SJSA1 (cell line): Measurements from ENCODE around the gene GAA. TPM values are rescaled to one million over a fixed set of nuclear protein-coding genes. Genes with fewer than 3 reads are reported as not detected.

ENCODE experiments used
- DNase-seq, 2 experiments: peaks; one replicate each; pipeline ENCODE4 v3.0.0-alpha.2; 2015 to 2020; ENCODE audit warnings: low spot score in 2 of 2, low read depth in 1 of 2
- H3K27ac ChIP-seq: fragments of 250-450 bp; sonication (Bioruptor Pico); 2 replicates; pipeline ENCODE4 v1.5.1; 2020; ENCODE audit warnings: mild to moderate bottlenecking, moderate library complexity
- H3K27me3 ChIP-seq: fragments of 250-450 bp; sonication (Bioruptor Pico); replicated peaks from 2 replicates; pipeline ENCODE4 v1.5.1; 2020; ENCODE audit warnings: mild to moderate bottlenecking, moderate library complexity
- H3K36me3 ChIP-seq: fragments of 250-450 bp; sonication (Bioruptor Pico); 2 replicates; pipeline ENCODE4 v1.5.1; 2020; ENCODE audit warnings: mild to moderate bottlenecking
- H3K4me1 ChIP-seq: fragments of 250-450 bp; sonication (Bioruptor Pico); replicated peaks from 2 replicates; pipeline ENCODE4 v1.6.1; 2021; ENCODE audit warnings: mild to moderate bottlenecking
- H3K4me3 ChIP-seq: fragments of 250-450 bp; sonication (Bioruptor Pico); 2 replicates; pipeline ENCODE4 v1.5.1; 2020; ENCODE audit warnings: mild to moderate bottlenecking
- H3K9me3 ChIP-seq: fragments of 250-450 bp; sonication (Bioruptor Pico); replicated peaks from 2 replicates; pipeline ENCODE4 v1.5.1; 2020; ENCODE audit warnings: mild to moderate bottlenecking
- total RNA-seq: library from RNA; depleted of rRNA; stranded (reverse); fragments of >200 nt; shearing (Covaris generic); gene quantifications from 2 replicates; pipeline ENCODE4 v1.2.3, GENCODE V29; 2014

Gene GAA
- total RNA-seq, 1 experiment from 2014 or later = 49.9 TPM

- Histone ChIP-seq H3K9me3 (no peaks in the 10 kb centered on the region; the same call in 1 of the 2 replicates), H3K36me3 (peaks cover 4% of the 10 kb centered on the region), H3K4me3 (no peak overlapping the region), H3K4me1 (peaks cover 18% of the 10 kb centered on the region), H3K27ac (no peak overlapping the region), H3K27me3 (no peaks in the 10 kb centered on the region)
- DNase-seq = no peak
These were observed 3.1 kb downstream of the GAA start for GRCh38 chr17:80104321-80104955.

DNA sequence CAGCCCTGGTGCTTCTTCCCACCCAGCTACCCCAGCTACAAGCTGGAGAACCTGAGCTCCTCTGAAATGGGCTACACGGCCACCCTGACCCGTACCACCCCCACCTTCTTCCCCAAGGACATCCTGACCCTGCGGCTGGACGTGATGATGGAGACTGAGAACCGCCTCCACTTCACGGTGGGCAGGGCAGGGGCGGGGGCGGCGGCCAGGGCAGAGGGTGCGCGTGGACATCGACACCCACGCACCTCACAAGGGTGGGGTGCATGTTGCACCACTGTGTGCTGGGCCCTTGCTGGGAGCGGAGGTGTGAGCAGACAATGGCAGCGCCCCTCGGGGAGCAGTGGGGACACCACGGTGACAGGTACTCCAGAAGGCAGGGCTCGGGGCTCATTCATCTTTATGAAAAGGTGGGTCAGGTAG lies 3.6 kb downstream of the GAA start:
- Histone ChIP-seq H3K27ac (no peak overlapping the region), H3K4me1 (peaks cover 18% of the 10 kb centered on the region), H3K36me3 (peaks cover 4% of the 10 kb centered on the region), H3K9me3 (no peaks in the 10 kb centered on the region; the same call in 1 of the 2 replicates), H3K27me3 (no peaks in the 10 kb centered on the region), H3K4me3 (no peak overlapping the region)
- no peak for DNase-seq

GRCh38 chr17:80105762-80106161 lies 4.4 kb downstream of the GAA start:
- no peaks in the 10 kb centered on the region for H3K27me3 ChIP-seq
- H3K27ac ChIP-seq = no peak overlapping the region
- peaks cover 4% of the 10 kb centered on the region for H3K36me3 ChIP-seq
- peaks cover 16% of the 10 kb centered on the region for H3K4me1 ChIP-seq
- no peaks in the 10 kb centered on the region; the same call in 1 of the 2 replicates for H3K9me3 ChIP-seq
- no peak for DNase-seq
- H3K4me3 ChIP-seq = no peak overlapping the region

DNA sequence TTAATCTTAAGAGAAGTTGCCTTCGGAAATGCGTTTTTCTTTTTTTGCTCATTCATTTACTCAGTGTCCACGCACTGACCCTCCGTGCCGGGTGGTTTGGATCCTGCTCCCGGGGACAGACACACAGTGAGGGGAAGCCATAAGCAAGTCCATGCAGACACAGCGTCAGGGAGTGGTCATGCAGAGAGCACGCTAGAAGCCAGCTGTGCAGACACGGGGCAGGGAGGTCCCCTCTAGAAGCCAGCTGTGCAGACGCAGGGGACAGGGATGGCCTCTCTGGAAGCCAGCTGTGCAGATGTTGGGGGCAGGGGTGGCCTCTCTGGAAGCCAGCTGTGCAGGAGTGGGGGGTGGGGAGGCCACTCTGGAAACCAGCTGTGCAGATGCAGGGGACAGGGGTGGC lies 4.8 kb downstream of the GAA start:
- Histone ChIP-seq H3K27me3 (no peaks in the 10 kb centered on the region), H3K27ac (no peak overlapping the region), H3K4me1 (peaks cover 11% of the 10 kb centered on the region), H3K36me3 (peaks cover 4% of the 10 kb centered on the region), H3K9me3 (no peaks in the 10 kb centered on the region; the same call in 1 of the 2 replicates), H3K4me3 (no peak overlapping the region)
- peak in 1 of 2 experiments; percentile 42 for DNase-seq

GRCh38 chr17:80106751-80107150 lies 5.4 kb downstream of the GAA start:
- peaks cover 8% of the 10 kb centered on the region for H3K4me1 ChIP-seq
- DNase-seq = no peak
- H3K4me3 ChIP-seq = no peak overlapping the region
- H3K27me3 ChIP-seq = no peaks in the 10 kb centered on the region
- H3K36me3 ChIP-seq = peaks cover under 1% of the 10 kb centered on the region; the same call in 1 of the 2 replicates
- no peaks in the 10 kb centered on the region; the same call in 1 of the 2 replicates for H3K9me3 ChIP-seq
- no peak overlapping the region for H3K27ac ChIP-seq

GRCh38 chr17:80107231-80108021 lies 6.0 kb downstream of the GAA start:
- H3K4me3 ChIP-seq = no peak overlapping the region
- H3K27me3 ChIP-seq = no peaks in the 10 kb centered on the region
- H3K36me3 ChIP-seq = no peaks in the 10 kb centered on the region; the same call in 1 of the 2 replicates
- peak in 1 of 2 experiments; percentile 52 for DNase-seq
- H3K27ac ChIP-seq = no peak overlapping the region
- H3K4me1 ChIP-seq = peaks cover 2% of the 10 kb centered on the region
- H3K9me3 ChIP-seq = no peaks in the 10 kb centered on the region

- Histone ChIP-seq H3K27me3 (no peaks in the 10 kb centered on the region), H3K9me3 (no peaks in the 10 kb centered on the region), H3K4me3 (no peak overlapping the region), H3K4me1 (no peaks in the 10 kb centered on the region), H3K36me3 (no peaks in the 10 kb centered on the region; the same call in 1 of the 2 replicates), H3K27ac (no peak overlapping the region)
- DNase-seq = peak in 1 of 2 experiments; percentile 48
These were observed 6.9 kb downstream of the GAA start for GRCh38 chr17:80108036-80108971.

- H3K27me3 ChIP-seq = no peaks in the 10 kb centered on the region
- no peaks in the 10 kb centered on the region for H3K4me1 ChIP-seq
- H3K36me3 ChIP-seq = no peaks in the 10 kb centered on the region; the same call in 1 of the 2 replicates
- no peak overlapping the region for H3K27ac ChIP-seq
- no peaks in the 10 kb centered on the region for H3K9me3 ChIP-seq
- H3K4me3 ChIP-seq = no peak overlapping the region
- peak in 1 of 2 experiments; percentile 47 for DNase-seq
These were observed 7.8 kb downstream of the GAA start for GRCh38 chr17:80109066-80109660.

- H3K36me3 ChIP-seq = no peaks in the 10 kb centered on the region; the same call in 1 of the 2 replicates
These were observed 8.5 kb downstream of the GAA start for GRCh38 chr17:80109713-80110446.

DNA sequence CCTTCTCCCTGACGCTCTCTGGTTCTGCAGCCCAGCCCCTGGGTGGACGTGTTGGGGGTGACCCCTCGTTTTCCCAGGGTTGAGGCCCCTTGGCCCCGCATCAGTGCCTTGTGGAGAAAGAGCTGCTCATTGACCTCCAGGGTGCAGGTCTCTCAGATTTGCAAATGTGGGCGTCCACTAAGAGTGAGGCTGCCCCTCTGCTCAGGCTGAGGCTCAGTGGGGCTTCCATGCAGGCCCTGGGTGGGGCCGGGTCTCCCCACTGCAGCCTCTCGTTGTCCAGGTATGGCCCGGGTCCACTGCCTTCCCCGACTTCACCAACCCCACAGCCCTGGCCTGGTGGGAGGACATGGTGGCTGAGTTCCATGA lies 9.0 kb downstream of the GAA start:
- no peaks in the 10 kb centered on the region for H3K27me3 ChIP-seq
- DNase-seq = peak in 1 of 2 experiments; percentile 47
- H3K27ac ChIP-seq = no peak overlapping the region
- H3K4me1 ChIP-seq = no peaks in the 10 kb centered on the region
- no peak overlapping the region for H3K4me3 ChIP-seq
- H3K36me3 ChIP-seq = no peaks in the 10 kb centered on the region; the same call in 1 of the 2 replicates
- H3K9me3 ChIP-seq = no peaks in the 10 kb centered on the region

More at GRCh38 chr17:80109713-80110446, 8.5 kb downstream of the GAA start:
- Histone ChIP-seq H3K27ac (no peak overlapping the region), H3K27me3 (no peaks in the 10 kb centered on the region), H3K4me1 (no peaks in the 10 kb centered on the region), H3K9me3 (no peaks in the 10 kb centered on the region), H3K4me3 (no peak overlapping the region)
- no peak for DNase-seq

DNA sequence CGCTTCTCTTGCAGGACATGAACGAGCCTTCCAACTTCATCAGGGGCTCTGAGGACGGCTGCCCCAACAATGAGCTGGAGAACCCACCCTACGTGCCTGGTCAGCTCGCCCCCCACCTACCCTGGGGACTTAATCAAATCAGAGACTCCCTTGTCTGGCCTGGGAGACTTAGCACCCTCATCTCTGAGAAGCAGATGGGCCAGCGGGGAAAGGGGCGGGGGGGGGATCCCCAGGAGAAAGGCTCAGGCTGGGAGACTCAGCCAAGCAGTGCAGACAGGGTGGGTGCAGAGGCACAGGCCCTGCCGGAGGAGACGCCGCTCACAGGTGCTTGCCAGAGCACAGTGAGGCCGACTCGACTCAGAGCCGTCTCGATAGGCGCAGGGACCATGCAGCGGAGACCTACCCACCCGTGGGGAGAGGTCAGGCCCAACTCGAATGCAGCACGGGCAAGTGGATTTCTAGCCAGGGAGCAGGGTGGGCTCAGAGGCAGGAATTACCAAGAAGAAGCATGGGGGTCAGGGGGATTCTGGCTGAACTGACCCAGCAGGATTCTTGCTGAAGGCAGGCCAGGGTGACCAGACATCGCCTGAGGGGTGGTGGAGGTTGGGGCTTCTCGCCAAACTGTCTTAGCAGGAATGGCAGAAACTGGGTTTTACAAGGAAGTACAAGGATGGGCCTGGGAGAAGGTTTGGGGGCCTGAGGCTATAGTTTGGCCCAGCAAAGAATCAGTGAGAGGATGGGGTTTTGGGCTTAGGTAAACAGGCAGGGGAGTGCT lies 9.7 kb downstream of the GAA start:
- Histone ChIP-seq H3K4me1 (no peaks in the 10 kb centered on the region), H3K27me3 (no peaks in the 10 kb centered on the region), H3K27ac (no peak overlapping the region), H3K36me3 (no peaks in the 10 kb centered on the region; the same call in 1 of the 2 replicates), H3K9me3 (no peaks in the 10 kb centered on the region), H3K4me3 (no peak overlapping the region)
- peak in 1 of 2 experiments; percentile 43 for DNase-seq
